HepG2 (cell line): ENCODE results near the gene ZNF414. TPM values are rescaled to one million over a fixed set of nuclear protein-coding genes. Genes with fewer than 3 reads are reported as not detected.

Experiments
- ATF2 ChIP-seq: sonication (generic); formaldehyde crosslinking; IDR thresholded peaks from 2 replicates; pipeline ENCODE4 v1.4.0; 2020; ENCODE audit warnings: missing genetic modification reagents
- ATF4 ChIP-seq, 2 experiments: fragments of 450-650 bp in 1 of 2; sonication (generic) in 1 of 2; formaldehyde crosslinking; IDR thresholded peaks; 2 replicates each; pipeline versions ENCODE4 v1.5.0 to v1.8.0; 2020 to 2022; ENCODE audit warnings: mild to moderate bottlenecking in 1 of 2, missing genetic modification reagents in 1 of 2
- ATRX ChIP-seq: sonication (generic); formaldehyde crosslinking; IDR thresholded peaks from 2 replicates; pipeline ENCODE4 v1.4.0; 2020; ENCODE audit warnings: missing genetic modification reagents, borderline replicate concordance
- BCL3 ChIP-seq: sonication (generic); formaldehyde crosslinking; IDR thresholded peaks from 2 replicates; pipeline ENCODE4 v1.5.1; 2020; ENCODE audit warnings: mild to moderate bottlenecking, missing genetic modification reagents, moderate library complexity
- DMTF1 ChIP-seq: sonication (generic); formaldehyde crosslinking; IDR thresholded peaks from 2 replicates; pipeline ENCODE4 v1.4.0; 2020; ENCODE audit warnings: mild to moderate bottlenecking, missing genetic modification reagents
- ERF ChIP-seq: IDR thresholded peaks from 2 replicates; pipeline ENCODE4 v1.6.1; 2018; ENCODE audit warnings: missing biosample characterization, missing genetic modification reagents
- MATR3 ChIP-seq: sonication (generic); formaldehyde crosslinking; IDR thresholded peaks from 2 replicates; pipeline ENCODE4 v1.4.0; 2020; ENCODE audit warnings: missing genetic modification reagents
- NFRKB ChIP-seq: fragments of 450-650 bp; IDR thresholded peaks from 2 replicates; pipeline ENCODE4 v1.6.1; 2017
- RAD51 ChIP-seq: fragments of 450-650 bp; IDR thresholded peaks from 2 replicates; pipeline ENCODE4 v1.6.1; 2016; ENCODE audit warnings: borderline replicate concordance
- SMAD3 ChIP-seq: sonication (generic); formaldehyde crosslinking; IDR thresholded peaks from 2 replicates; pipeline ENCODE4 v1.4.0; 2020; ENCODE audit warnings: missing genetic modification reagents
- SMC3 ChIP-seq: IDR thresholded peaks from 2 replicates; pipeline ENCODE4 v1.6.1; 2011; ENCODE audit warnings: low read length, improper control_type of control experiment
- SSRP1 ChIP-seq: IDR thresholded peaks from 2 replicates; pipeline ENCODE4 v1.6.1; 2016; ENCODE audit warnings: control low read depth
- STAT5B ChIP-seq: sonication (generic); formaldehyde crosslinking; IDR thresholded peaks from 2 replicates; pipeline ENCODE4 v1.4.0; 2020; ENCODE audit warnings: missing genetic modification reagents
- THYN1 ChIP-seq: sonication (generic); formaldehyde crosslinking; IDR thresholded peaks from 2 replicates; pipeline ENCODE4 v1.8.1; 2023; ENCODE audit warnings: low read depth, mild to moderate bottlenecking, moderate library complexity, missing genetic modification reagents, borderline replicate concordance
- TOPORS ChIP-seq: sonication (generic); formaldehyde crosslinking; IDR thresholded peaks from 2 replicates; pipeline ENCODE4 v1.8.0; 2023; ENCODE audit warnings: mild to moderate bottlenecking, missing genetic modification reagents
- ZKSCAN5 ChIP-seq: sonication (generic); formaldehyde crosslinking; IDR thresholded peaks from 2 replicates; pipeline ENCODE4 v1.5.1; 2020; ENCODE audit warnings: mild to moderate bottlenecking, missing genetic modification reagents
- ZNF282 ChIP-seq: fragments of 450-650 bp; IDR thresholded peaks from 2 replicates; pipeline ENCODE4 v1.6.1; 2018; ENCODE audit not compliant: partially characterized antibody
- ZNF446 ChIP-seq: sonication (generic); formaldehyde crosslinking; IDR thresholded peaks from 2 replicates; pipeline ENCODE4 v1.5.0; 2020; ENCODE audit warnings: mild to moderate bottlenecking, missing genetic modification reagents
- ZNF512 ChIP-seq: sonication (generic); formaldehyde crosslinking; IDR thresholded peaks from 2 replicates; pipeline ENCODE4 v1.4.0; 2020; ENCODE audit warnings: mild to moderate bottlenecking, missing genetic modification reagents
- ZNF513 ChIP-seq: sonication (generic); formaldehyde crosslinking; conservative IDR thresholded peaks from 2 replicates; pipeline ENCODE4 v1.5.0; 2020; ENCODE audit warnings: missing genetic modification reagents
- ZNF547 ChIP-seq: sonication (generic); formaldehyde crosslinking; IDR thresholded peaks from 2 replicates; pipeline ENCODE4 v1.5.1; 2020; ENCODE audit warnings: mild to moderate bottlenecking, missing genetic modification reagents
- ZNF615 ChIP-seq: sonication (generic); formaldehyde crosslinking; IDR thresholded peaks from 2 replicates; pipeline ENCODE4 v1.5.0; 2020; ENCODE audit warnings: mild to moderate bottlenecking, missing genetic modification reagents, borderline replicate concordance
- polyA plus RNA-seq, 8 experiments: library from polyadenylated mRNA; depleted of rRNA in 3 of 8; stranded (reverse) in 7 of 8; unstranded in 1 of 8; fragments of >200 nt; fragmentation: Illumina TruSeq in 4 of 8; extraction: Trizol in 4 of 8; gene quantifications; 2 replicates each; pipeline versions ENCODE4 v1.2.1 to v1.2.3, GENCODE V29; 2011 to 2016; ENCODE audit warnings: low read depth in 4 of 8, missing spikeins in 1 of 8, mixed read lengths in 1 of 8; ENCODE audit not compliant: insufficient read depth in 1 of 8
- total RNA-seq, 5 experiments: library from RNA; depleted of rRNA; stranded (reverse); fragments of >200 nt; fragmentation: Illumina TruSeq; extraction: Trizol; gene quantifications; 2 replicates each; pipeline ENCODE4 v1.2.3, GENCODE V29; 2016; ENCODE audit warnings: low read depth in 1 of 5

Gene ZNF414
- total and polyA plus RNA-seq, 2 of the 13 experiments (the other 11 are each of a cell fraction or from before 2014, with no cell fraction given), result 2.5 to 4.0 TPM

- TF ChIP-seq STAT5B, result no peak
- TF ChIP-seq SMAD3 (CRISPR knock-in tag), result no peak
- 0 out of 4 replicates have a peak, but pooled peaks of 1 of the 2 experiments have one; percentile 4 for TF ChIP-seq ATF4 (CRISPR knock-in tag; IDR thresholded peaks at IDR 0.05)
- TF ChIP-seq RAD51, result no peak
- TF ChIP-seq ATRX, result no peak
- TF ChIP-seq ZNF282, result no peak
- no peak for TF ChIP-seq BCL3 (CRISPR knock-in tag)
- no peak for TF ChIP-seq ZNF512 (CRISPR knock-in tag)
- TF ChIP-seq ERF (CRISPR knock-in tag), result no peak
- TF ChIP-seq TOPORS, result no peak
- no peak for TF ChIP-seq SMC3
- TF ChIP-seq NFRKB, result no peak
- no peak for TF ChIP-seq MATR3 (CRISPR knock-in tag)
- no peak for TF ChIP-seq THYN1
- TF ChIP-seq ZKSCAN5, result no peak
- TF ChIP-seq ZNF615 (CRISPR knock-in tag), result no peak
- TF ChIP-seq ZNF513, result no peak
- TF ChIP-seq ZNF547 (CRISPR knock-in tag), result 0 out of 2 replicates have a peak, but pooled peaks have one; percentile 26
- TF ChIP-seq ATF2, result no peak
- no peak for TF ChIP-seq ZNF446
- TF ChIP-seq SSRP1 (CRISPR knock-in tag), result no peak
- no peak for TF ChIP-seq DMTF1 (CRISPR knock-in tag)
Observed at GRCh38 chr19:8526345-8527091, 12.6 kb upstream of the ZNF414 start (continued).
